ENCODE measurements around the gene SRBD1. TPM values are rescaled to one million over a fixed set of nuclear protein-coding genes. Genes with fewer than 3 reads are reported as not detected.
A peak's percentile ranks its signal among the peaks of the same experiment; 100 is the strongest.

Gene SRBD1
- total RNA-seq, 5 donors from 2014 or later (not counting 1 experiment from before 2014, with no cell fraction given): 16.1 to 22.8 (median 20.7) TPM

DNA sequence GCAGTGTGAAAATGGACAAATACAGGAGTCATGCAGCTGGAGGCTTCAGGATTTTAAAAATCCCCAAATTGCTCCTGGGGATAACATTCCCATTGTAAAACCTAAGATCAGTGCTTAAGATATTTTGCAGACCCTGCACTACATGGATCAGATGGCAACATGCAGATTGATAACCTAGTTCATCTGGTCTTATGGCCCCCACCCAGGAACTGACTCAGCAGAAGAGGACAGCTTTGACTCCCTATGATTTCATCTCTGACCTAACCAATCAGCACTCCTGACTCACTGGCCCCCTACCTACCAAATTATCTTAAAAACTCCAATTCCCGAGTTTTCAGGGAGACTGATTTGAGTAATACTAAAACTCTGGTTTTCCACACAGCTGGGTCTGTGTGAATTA, 20.0 kb downstream of the SRBD1 start:
- Histone ChIP-seq H3K4me1 (ENCODE audit: control insufficient read depth in 1 of 2, extremely low read depth in 1 of 2, insufficient read depth in 2 of 2, low read length in 2 of 2) (peaks cover 0 to 2% of the 10 kb centered on the region in 2 experiments), H3K4me3 (ENCODE audit: control insufficient read depth in 1 of 2, extremely low read depth in 1 of 2, low read length in 1 of 2) (no peak overlapping the region), H3K27ac (ENCODE audit: low read length) (no peak overlapping the region), H3K27me3 (replicated peaks in 1 of 2; ENCODE audit: control insufficient read depth in 2 of 2, extremely low read depth in 1 of 2, insufficient read depth in 2 of 2, low read length in 1 of 2) (no peaks in the 10 kb centered on the region), H3K36me3 (ENCODE audit: control insufficient read depth in 2 of 2, extremely low read depth in 1 of 2, insufficient read depth in 1 of 2, low read length in 1 of 2) (peaks cover 0 to 3% of the 10 kb centered on the region in 2 donors), H3K9me3 (no peaks in the 10 kb centered on the region)
- H3K36me3 Mint-ChIP-seq: peaks cover 49% of the 10 kb centered on the region
- WGBS (ENCODE audit: insufficient coverage): no CpG with 5 or more reads among the region's 1 CpG
- no peak overlapping the region for H3K4me3 Mint-ChIP-seq
- ChIA-PET CTCF (no interaction called here), POLR2A (no interaction called here)
- no peak for ATAC-seq (replicated peaks in 1 of 4)
- H3K4me1 Mint-ChIP-seq: peaks cover 16 to 34% (median 32%) of the 10 kb centered on the region in 3 donors
- H3K27ac Mint-ChIP-seq: no peak overlapping the region
- no peak for DNase-seq
- H3K9me3 Mint-ChIP-seq: no peaks in the 10 kb centered on the region
- H3K27me3 Mint-ChIP-seq: no peaks in the 10 kb centered on the region

DNA sequence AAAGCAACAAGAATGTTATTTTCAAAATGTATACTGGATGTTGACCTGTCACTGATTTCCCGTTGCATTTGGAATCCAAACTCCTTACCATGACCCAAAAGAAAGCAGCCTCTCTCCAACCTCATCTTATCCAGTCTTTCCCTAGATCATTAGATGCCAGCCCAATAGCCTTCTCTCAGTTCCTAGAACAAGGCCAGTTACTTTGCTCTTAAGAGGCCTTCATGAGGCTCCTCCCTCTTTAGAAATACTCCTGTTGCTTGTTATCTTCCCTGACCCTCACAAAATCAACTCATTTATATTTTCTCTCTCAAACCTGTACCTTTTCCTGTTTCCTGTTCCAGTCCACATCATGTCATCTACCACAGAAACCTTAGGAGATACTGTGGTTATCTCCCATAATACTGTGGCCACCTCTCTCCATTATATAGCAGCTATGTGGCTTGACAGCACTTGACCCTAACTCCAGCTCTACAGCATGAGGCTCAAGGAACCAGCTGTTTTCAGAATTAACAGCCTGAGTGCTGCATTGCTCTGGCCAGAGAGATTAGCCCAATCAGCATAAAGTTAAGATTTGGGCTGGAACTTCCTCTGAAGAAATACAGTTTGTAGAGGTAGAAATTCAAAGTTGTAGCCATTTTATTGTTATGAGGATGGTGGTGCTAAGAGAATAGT, 22.8 kb downstream of the SRBD1 start:
- Histone ChIP-seq H3K4me3 (ENCODE audit: control insufficient read depth in 1 of 2, extremely low read depth in 1 of 2, low read length in 1 of 2) (no peak overlapping the region), H3K36me3 (ENCODE audit: control insufficient read depth in 2 of 2, extremely low read depth in 1 of 2, insufficient read depth in 1 of 2, low read length in 1 of 2) (peaks cover 0 to 3% of the 10 kb centered on the region in 2 donors), H3K9me3 (no peaks in the 10 kb centered on the region), H3K27ac (ENCODE audit: low read length) (no peak overlapping the region), H3K27me3 (replicated peaks in 1 of 2; ENCODE audit: control insufficient read depth in 2 of 2, extremely low read depth in 1 of 2, insufficient read depth in 2 of 2, low read length in 1 of 2) (no peaks in the 10 kb centered on the region), H3K4me1 (ENCODE audit: control insufficient read depth in 1 of 2, extremely low read depth in 1 of 2, insufficient read depth in 2 of 2, low read length in 2 of 2) (peaks cover 0 to 2% of the 10 kb centered on the region in 2 experiments)
- DNase-seq: no peak
- CTCF ChIA-PET: interaction anchor here (0.6 to 1.6 kb wide), 3 partner anchors 9 to 51 kb away, joined by 3 read pairs; no protein-coding TSS in a partner anchor
- ATAC-seq (replicated peaks in 1 of 4): no peak
- Mint-ChIP-seq H3K4me1 (peaks cover 16 to 34% (median 32%) of the 10 kb centered on the region in 3 donors), H3K27ac (peak overlapping the region; percentile 7 to 15), H3K4me3 (no peak overlapping the region), H3K36me3 (peaks cover 32% of the 10 kb centered on the region), H3K27me3 (no peaks in the 10 kb centered on the region), H3K9me3 (no peaks in the 10 kb centered on the region)
- POLR2A ChIA-PET: no interaction called here
- 100% methylated on average over 1 of the region's 1 CpG for WGBS (ENCODE audit: insufficient coverage)

DNA sequence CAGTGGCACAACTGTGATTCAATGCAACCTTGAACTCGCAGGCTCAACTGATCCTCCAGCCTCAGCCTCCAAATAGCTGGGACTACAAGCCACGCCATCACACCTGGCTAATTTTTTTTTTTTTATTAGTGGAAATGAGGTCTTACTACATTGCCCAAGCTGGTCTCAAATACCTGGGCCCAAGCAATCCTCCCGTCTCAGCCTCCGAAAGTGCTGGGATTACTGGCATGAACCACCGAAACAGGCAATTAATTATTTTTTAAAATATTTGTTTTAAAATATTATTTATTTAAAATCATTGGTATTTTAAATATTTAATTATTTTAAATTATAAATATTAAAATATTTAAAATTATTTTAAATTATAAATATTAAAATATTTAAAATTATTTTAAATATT, 24.5 kb downstream of the SRBD1 start:
- no peak overlapping the region for H3K27ac Mint-ChIP-seq
- ATAC-seq (replicated peaks in 1 of 4): no peak
- peaks cover 0 to 2% of the 10 kb centered on the region in 2 experiments for H3K4me1 ChIP-seq (ENCODE audit: control insufficient read depth in 1 of 2, extremely low read depth in 1 of 2, insufficient read depth in 2 of 2, low read length in 2 of 2)
- no peaks in the 10 kb centered on the region for H3K27me3 Mint-ChIP-seq
- no peaks in the 10 kb centered on the region for H3K27me3 ChIP-seq (replicated peaks in 1 of 2; ENCODE audit: control insufficient read depth in 2 of 2, extremely low read depth in 1 of 2, insufficient read depth in 2 of 2, low read length in 1 of 2)
- no peaks in the 10 kb centered on the region for H3K9me3 ChIP-seq
- no peak for DNase-seq
- no peak overlapping the region for H3K4me3 Mint-ChIP-seq
- H3K9me3 Mint-ChIP-seq: no peaks in the 10 kb centered on the region
- WGBS (ENCODE audit: insufficient coverage): no CpG with 5 or more reads among the region's 5 CpGs
- peaks cover 16 to 32% (median 32%) of the 10 kb centered on the region in 3 donors for H3K4me1 Mint-ChIP-seq
- H3K36me3 Mint-ChIP-seq: peaks cover 28% of the 10 kb centered on the region
- POLR2A ChIA-PET: interaction anchor here in 1 of 2 donors (0.7 kb wide), 1 partner anchor 847 kb away, joined by 3 read pairs; no protein-coding TSS in a partner anchor
- H3K4me3 ChIP-seq (ENCODE audit: control insufficient read depth in 1 of 2, extremely low read depth in 1 of 2, low read length in 1 of 2): no peak overlapping the region
- no peak overlapping the region for H3K27ac ChIP-seq (ENCODE audit: low read length)
- no peaks in the 10 kb centered on the region for H3K36me3 ChIP-seq (ENCODE audit: control insufficient read depth in 2 of 2, extremely low read depth in 1 of 2, insufficient read depth in 1 of 2, low read length in 1 of 2)
- CTCF ChIA-PET: interaction anchor here (1.1 to 1.7 kb wide), 3 partner anchors 9 to 194 kb away, joined by 3 to 6 read pairs (median 3); no protein-coding TSS in a partner anchor

DNA sequence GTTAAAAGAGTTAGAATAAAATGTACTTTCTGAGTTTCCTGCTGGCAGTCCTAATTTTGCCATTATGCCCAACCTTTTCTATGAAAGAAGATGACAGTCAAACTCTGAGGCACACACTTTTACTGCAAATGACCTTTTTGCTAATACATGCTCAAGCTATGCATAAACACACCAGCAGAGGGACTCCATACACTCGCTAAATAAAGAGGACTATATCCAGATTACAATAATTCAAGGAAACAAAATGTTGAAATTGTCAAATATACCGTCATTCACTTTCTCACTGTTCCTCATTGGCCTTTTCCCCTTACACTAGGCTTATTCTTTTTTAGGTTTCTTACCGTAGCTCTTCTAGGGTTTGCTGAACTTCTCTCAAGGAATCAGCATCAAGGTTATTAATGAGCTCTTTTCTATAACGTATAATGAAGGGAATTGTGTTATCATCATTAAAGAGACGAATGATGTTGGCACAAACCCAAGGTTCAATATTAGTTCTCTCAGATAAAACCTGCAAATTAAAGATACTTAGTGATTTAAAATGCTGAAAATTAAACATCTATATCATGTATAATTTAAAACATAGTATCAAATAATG, 25.7 kb downstream of the SRBD1 start:
- Histone ChIP-seq H3K4me3 (ENCODE audit: control insufficient read depth in 1 of 2, extremely low read depth in 1 of 2, low read length in 1 of 2) (no peak overlapping the region), H3K4me1 (ENCODE audit: control insufficient read depth in 1 of 2, extremely low read depth in 1 of 2, insufficient read depth in 2 of 2, low read length in 2 of 2) (peaks cover 0 to 2% of the 10 kb centered on the region in 2 experiments), H3K27me3 (replicated peaks in 1 of 2; ENCODE audit: control insufficient read depth in 2 of 2, extremely low read depth in 1 of 2, insufficient read depth in 2 of 2, low read length in 1 of 2) (no peaks in the 10 kb centered on the region), H3K36me3 (ENCODE audit: control insufficient read depth in 2 of 2, extremely low read depth in 1 of 2, insufficient read depth in 1 of 2, low read length in 1 of 2) (no peaks in the 10 kb centered on the region), H3K27ac (ENCODE audit: low read length) (no peak overlapping the region), H3K9me3 (no peaks in the 10 kb centered on the region)
- WGBS (ENCODE audit: insufficient coverage): no CpG with 5 or more reads among the region's 5 CpGs
- DNase-seq (peak in 2 of 35 experiments; percentile 8 to 55), ATAC-seq (replicated peaks in 1 of 4) (peak in 2 of 4 experiments; percentile 49 to 69)
- ChIA-PET CTCF (interaction anchor here (0.6 to 1.7 kb wide), 15 partner anchors 8 to 1633 kb away, joined by 3 to 6 read pairs (median 3); no protein-coding TSS in a partner anchor), POLR2A (interaction anchor here in 1 of 2 donors (0.6 kb wide), 1 partner anchor 14 kb away, joined by 3 read pairs; no protein-coding TSS in a partner anchor)
- H3K36me3 Mint-ChIP-seq: peaks cover 25% of the 10 kb centered on the region
- no peaks in the 10 kb centered on the region for H3K27me3 Mint-ChIP-seq
- no peak overlapping the region for H3K27ac Mint-ChIP-seq
- no peak overlapping the region for H3K4me3 Mint-ChIP-seq
- H3K4me1 Mint-ChIP-seq: peaks cover 16 to 27% (median 25%) of the 10 kb centered on the region in 3 donors
- H3K9me3 Mint-ChIP-seq: no peaks in the 10 kb centered on the region

DNA sequence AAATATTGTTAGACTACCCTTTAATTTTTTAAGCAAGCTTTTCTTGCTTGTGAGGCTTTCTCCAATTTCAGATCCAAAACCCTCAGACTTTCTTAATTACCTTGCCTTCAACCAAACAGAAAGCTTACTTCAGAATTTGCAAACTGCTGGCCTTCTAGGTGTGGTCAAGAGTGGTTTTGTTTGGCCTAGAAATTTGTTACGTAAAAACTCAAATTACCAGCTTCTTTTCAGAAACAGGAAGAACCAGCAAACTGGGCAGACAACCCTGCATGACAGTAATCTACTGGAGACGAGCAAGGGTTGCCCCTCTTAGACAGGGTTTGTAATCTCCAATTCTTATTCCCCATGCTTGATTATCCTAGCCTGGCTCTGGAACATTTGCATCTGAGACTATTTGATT, 27.1 kb downstream of the SRBD1 start:
- H3K27me3 Mint-ChIP-seq: no peaks in the 10 kb centered on the region
- peaks cover 14 to 15% (median 15%) of the 10 kb centered on the region in 3 donors for H3K4me1 Mint-ChIP-seq
- DNase-seq (no peak), ATAC-seq (replicated peaks in 1 of 4) (no peak)
- Histone ChIP-seq H3K4me1 (ENCODE audit: control insufficient read depth in 1 of 2, extremely low read depth in 1 of 2, insufficient read depth in 2 of 2, low read length in 2 of 2) (peaks cover 0 to 2% of the 10 kb centered on the region in 2 experiments), H3K9me3 (no peaks in the 10 kb centered on the region), H3K27me3 (replicated peaks in 1 of 2; ENCODE audit: control insufficient read depth in 2 of 2, extremely low read depth in 1 of 2, insufficient read depth in 2 of 2, low read length in 1 of 2) (no peaks in the 10 kb centered on the region), H3K27ac (ENCODE audit: low read length) (no peak overlapping the region), H3K36me3 (ENCODE audit: control insufficient read depth in 2 of 2, extremely low read depth in 1 of 2, insufficient read depth in 1 of 2, low read length in 1 of 2) (no peaks in the 10 kb centered on the region), H3K4me3 (ENCODE audit: control insufficient read depth in 1 of 2, extremely low read depth in 1 of 2, low read length in 1 of 2) (no peak overlapping the region)
- POLR2A ChIA-PET: no interaction called here
- no CpG with 5 or more reads among the region's 2 CpGs for WGBS (ENCODE audit: insufficient coverage)
- CTCF ChIA-PET: interaction anchor here (0.6 to 1.3 kb wide), 6 partner anchors 13 to 628 kb away, joined by 3 to 5 read pairs (median 3); partner anchors contain the start of gene SRBD1 (in 1 of the 2)
- H3K4me3 Mint-ChIP-seq: no peak overlapping the region
- peaks cover 17% of the 10 kb centered on the region for H3K36me3 Mint-ChIP-seq
- H3K27ac Mint-ChIP-seq: no peak overlapping the region
- no peaks in the 10 kb centered on the region for H3K9me3 Mint-ChIP-seq

DNA sequence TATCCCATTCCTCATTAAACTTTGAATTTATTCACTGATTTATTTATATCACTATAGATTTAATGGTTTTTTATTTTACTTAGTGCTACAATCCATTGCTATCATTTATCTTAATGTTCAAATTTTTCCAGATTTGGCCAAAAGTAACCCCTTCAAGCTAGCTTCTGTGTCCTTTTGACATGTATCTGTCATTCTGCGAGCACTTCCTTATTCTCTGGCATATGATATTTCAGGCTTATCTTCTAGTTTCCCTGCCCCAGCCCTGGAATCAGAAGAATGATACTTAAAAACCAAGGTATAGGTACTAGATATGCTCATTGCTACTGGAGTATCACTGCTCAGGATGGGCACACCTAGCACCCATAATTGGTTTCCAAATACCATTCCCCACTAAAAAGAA, 28.5 kb downstream of the SRBD1 start:
- CTCF ChIA-PET: interaction anchor here in 1 of 2 donors (1.0 kb wide), 1 partner anchor 64 kb away, joined by 3 read pairs; no protein-coding TSS in a partner anchor
- no peak overlapping the region for H3K4me3 ChIP-seq (ENCODE audit: control insufficient read depth in 1 of 2, extremely low read depth in 1 of 2, low read length in 1 of 2)

More for the DNA sequence above, 28.5 kb downstream of the SRBD1 start:
- Mint-ChIP-seq H3K9me3 (no peaks in the 10 kb centered on the region), H3K27me3 (no peaks in the 10 kb centered on the region), H3K36me3 (peaks cover 23% of the 10 kb centered on the region), H3K4me1 (peaks cover under 1 to 2% (median under 1%) of the 10 kb centered on the region in 3 donors), H3K27ac (no peak overlapping the region), H3K4me3 (no peak overlapping the region)
- Histone ChIP-seq H3K27me3 (replicated peaks in 1 of 2; ENCODE audit: control insufficient read depth in 2 of 2, extremely low read depth in 1 of 2, insufficient read depth in 2 of 2, low read length in 1 of 2) (no peaks in the 10 kb centered on the region), H3K9me3 (no peaks in the 10 kb centered on the region), H3K4me1 (ENCODE audit: control insufficient read depth in 1 of 2, extremely low read depth in 1 of 2, insufficient read depth in 2 of 2, low read length in 2 of 2) (no peaks in the 10 kb centered on the region), H3K27ac (ENCODE audit: low read length) (no peak overlapping the region), H3K36me3 (ENCODE audit: control insufficient read depth in 2 of 2, extremely low read depth in 1 of 2, insufficient read depth in 1 of 2, low read length in 1 of 2) (no peaks in the 10 kb centered on the region)
- WGBS (ENCODE audit: insufficient coverage): no CpG with 5 or more reads among the region's 1 CpG
- no peak for ATAC-seq (replicated peaks in 1 of 4)
- POLR2A ChIA-PET: no interaction called here
- DNase-seq: no peak

Measured in T-cell (primary cell).